SK-N-SH treated with all-trans-retinoic acid at 6 μM for 48 hours (cell line): ENCODE results near the gene GPX5.

Experiments used
- ATAC-seq: fragments of 200-7000 bp; cut with Tn5 transposase; 3 replicates; pipeline ENCODE4 v1.9.1; 2020; ENCODE audit warnings: mild to moderate bottlenecking, moderate library complexity
- BACH2 ChIP-seq: fragments of 250-450 bp; sonication (Bioruptor Pico); IDR thresholded peaks from 2 replicates; pipeline ENCODE4 v1.9.0; 2021; ENCODE audit warnings: mild to moderate bottlenecking, borderline replicate concordance
- CSDC2 ChIP-seq: fragments of 250-450 bp; sonication (Bioruptor Pico); IDR thresholded peaks from 2 replicates; pipeline ENCODE4 v1.5.0; 2020; ENCODE audit warnings: mild to moderate bottlenecking, moderate library complexity
- ESRRG ChIP-seq: fragments of 250-450 bp; sonication (Bioruptor Pico); IDR thresholded peaks from 2 replicates; pipeline ENCODE4 v1.6.1; 2021; ENCODE audit warnings: mild to moderate bottlenecking
- GLIS3 ChIP-seq: fragments of 250-450 bp; sonication (Bioruptor Pico); IDR thresholded peaks from 2 replicates; pipeline ENCODE4 v1.5.0; 2020; ENCODE audit warnings: mild to moderate bottlenecking, moderate library complexity
- ISL1 ChIP-seq: fragments of 250-450 bp; sonication (Bioruptor Pico); IDR thresholded peaks from 2 replicates; pipeline ENCODE4 v2.1.2; 2022; ENCODE audit warnings: mild to moderate bottlenecking, moderate library complexity
- OSR1 ChIP-seq: fragments of 250-450 bp; sonication (Bioruptor Pico); IDR thresholded peaks from 2 replicates; pipeline ENCODE4 v1.8.0; 2022; ENCODE audit warnings: moderate library complexity, mild to moderate bottlenecking, inconsistent platforms
- RARB ChIP-seq: fragments of 250-450 bp; sonication (Bioruptor Pico); IDR thresholded peaks from 2 replicates; pipeline ENCODE4 v1.8.0; 2021; ENCODE audit warnings: mild to moderate bottlenecking, moderate library complexity
- TCF4 ChIP-seq: fragments of 250-450 bp; sonication (Bioruptor Pico); IDR thresholded peaks from 2 replicates; pipeline ENCODE4 v1.8.0; 2021; ENCODE audit warnings: mild to moderate bottlenecking, moderate library complexity, borderline replicate concordance
- TOX ChIP-seq: fragments of 250-450 bp; sonication (Bioruptor Pico); IDR thresholded peaks from 2 replicates; pipeline ENCODE4 v1.8.0; 2021; ENCODE audit warnings: mild to moderate bottlenecking, moderate library complexity, borderline replicate concordance
- ZC3H10 ChIP-seq: fragments of 250-450 bp; sonication (Bioruptor Pico); IDR thresholded peaks from 2 replicates; pipeline ENCODE4 v1.5.1; 2021; ENCODE audit warnings: mild to moderate bottlenecking, moderate library complexity
- ZFP3 ChIP-seq: fragments of 250-450 bp; sonication (Bioruptor Pico); IDR thresholded peaks from 2 replicates; pipeline ENCODE4 v1.5.0; 2020; ENCODE audit warnings: mild to moderate bottlenecking, moderate library complexity
- ZFP30 ChIP-seq: fragments of 450-650 bp; formaldehyde crosslinking; IDR thresholded peaks from 2 replicates; pipeline ENCODE4 v1.5.0; 2022; ENCODE audit warnings: mild to moderate bottlenecking, moderate library complexity
- TF ChIP-seq, protein P1 (sequence below): fragments of 250-450 bp; sonication (Bioruptor Pico); IDR thresholded peaks from 2 replicates; pipeline ENCODE4 v1.8.0; 2021; ENCODE audit warnings: low read depth, mild to moderate bottlenecking, moderate library complexity, borderline replicate concordance
- TF ChIP-seq, protein P2 (sequence below): fragments of 250-450 bp; sonication (Bioruptor Pico); IDR thresholded peaks from 2 replicates; pipeline ENCODE4 v1.5.1; 2020; ENCODE audit warnings: low read depth, mild to moderate bottlenecking, moderate library complexity
- TF ChIP-seq, protein P3 (sequence below): fragments of 250-450 bp; sonication (Bioruptor Pico); IDR thresholded peaks from 2 replicates; pipeline ENCODE4 v1.5.0; 2020; ENCODE audit warnings: mild to moderate bottlenecking, moderate library complexity
- TF ChIP-seq, protein P4 (sequence below): fragments of 250-450 bp; sonication (Bioruptor Pico); IDR thresholded peaks from 2 replicates; pipeline ENCODE4 v1.5.1; 2021; ENCODE audit warnings: mild to moderate bottlenecking, moderate library complexity
- TF ChIP-seq, protein P5 (sequence below): fragments of 250-450 bp; sonication (Bioruptor Pico); IDR thresholded peaks from 2 replicates; pipeline ENCODE4 v1.8.0; 2020; ENCODE audit warnings: mild to moderate bottlenecking, moderate library complexity, borderline replicate concordance

The GPX5 gene

DNA sequence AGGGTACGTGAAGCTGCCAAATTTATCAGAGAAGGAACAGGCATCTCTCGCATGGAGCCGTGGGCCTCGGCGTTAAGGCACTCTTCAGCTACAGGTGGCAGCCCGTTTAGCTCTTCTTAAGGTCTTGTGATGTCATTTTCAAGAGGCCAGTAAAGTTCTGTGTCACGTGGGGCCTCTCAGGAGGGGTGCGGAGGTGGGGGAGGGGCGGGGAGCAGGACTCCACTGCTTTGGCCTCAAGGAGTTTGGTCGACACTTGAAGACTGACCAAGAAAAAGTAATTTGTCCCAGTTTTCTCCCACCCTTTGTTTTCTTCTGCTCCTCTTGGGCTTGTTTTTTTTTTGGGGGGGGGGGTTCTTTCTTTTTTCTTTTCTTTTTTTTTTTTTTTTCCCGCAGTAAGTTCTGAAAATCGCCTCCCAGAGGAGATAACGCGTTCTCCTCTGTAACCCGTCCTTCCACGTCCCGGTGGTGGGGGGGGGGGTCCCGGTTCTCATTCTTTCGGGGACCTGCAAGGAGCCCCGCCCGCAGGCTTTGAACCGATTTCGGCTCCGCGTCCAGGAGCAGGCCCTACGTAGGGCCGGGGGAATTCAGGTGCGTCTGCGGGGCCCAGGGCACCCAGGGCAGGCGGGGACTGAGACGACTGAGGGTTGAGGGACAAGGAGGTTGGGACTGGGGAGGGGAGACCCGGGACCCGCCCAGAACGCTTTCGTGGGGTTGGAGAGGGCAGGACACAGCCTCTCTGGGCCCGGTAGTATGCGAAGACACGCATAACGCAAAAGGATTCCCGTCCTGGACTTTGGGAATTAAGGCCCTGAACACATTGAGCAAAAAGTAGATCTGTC lies 36.1 kb upstream of the GPX5 start:
- no peak for TF ChIP-seq ZFP30
- no peak for TF ChIP-seq CSDC2 (CRISPR knock-in tag)
- TF ChIP-seq ZFP3 (CRISPR knock-in tag) = no peak
- TF ChIP-seq TCF4 (CRISPR knock-in tag) = no peak
- ATAC-seq = peak; percentile 91

DNA sequence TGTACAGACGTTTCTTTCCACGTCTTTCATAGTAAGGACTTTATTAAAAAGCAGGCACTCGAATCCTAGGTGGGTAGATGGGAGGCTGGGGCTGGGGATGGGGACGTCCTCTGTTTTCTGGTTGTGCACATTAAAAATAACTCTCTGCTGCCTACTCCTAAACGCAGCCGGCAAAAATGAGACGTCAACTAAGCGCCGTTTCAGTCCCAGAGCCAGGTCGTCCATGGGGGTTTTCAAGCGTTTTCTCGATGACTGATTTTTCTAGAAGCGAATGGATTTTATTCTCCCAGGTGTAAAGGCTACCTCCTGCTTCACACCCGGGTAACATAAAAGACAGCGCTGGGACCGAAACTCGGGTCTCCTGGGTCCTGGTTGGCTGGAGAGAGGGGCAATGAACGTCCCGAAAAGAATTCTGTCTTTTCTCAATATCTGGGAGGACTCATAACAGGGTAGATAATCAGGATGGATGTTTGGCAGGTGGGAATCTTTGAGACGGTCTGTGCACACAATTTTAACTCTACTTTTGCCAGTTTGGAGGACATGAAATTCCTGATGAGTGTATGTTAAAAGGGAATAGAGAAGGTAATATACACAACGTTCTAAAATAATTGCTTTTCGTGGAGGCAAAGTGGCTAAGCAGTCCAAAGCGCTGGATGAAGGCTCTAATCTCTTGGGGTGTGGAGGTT lies 35.3 kb upstream of the GPX5 start:
- peak; percentile 71 for ATAC-seq
- TF ChIP-seq ZFP3 (CRISPR knock-in tag) (no peak), CSDC2 (CRISPR knock-in tag) (no peak), ZFP30 (no peak), TOX (no peak), GLIS3 (no peak), ZC3H10 (no peak), OSR1 (CRISPR knock-in tag) (no peak), ISL1 (CRISPR knock-in tag) (no peak), RARB (no peak)
- TF ChIP-seq, protein P1, sequence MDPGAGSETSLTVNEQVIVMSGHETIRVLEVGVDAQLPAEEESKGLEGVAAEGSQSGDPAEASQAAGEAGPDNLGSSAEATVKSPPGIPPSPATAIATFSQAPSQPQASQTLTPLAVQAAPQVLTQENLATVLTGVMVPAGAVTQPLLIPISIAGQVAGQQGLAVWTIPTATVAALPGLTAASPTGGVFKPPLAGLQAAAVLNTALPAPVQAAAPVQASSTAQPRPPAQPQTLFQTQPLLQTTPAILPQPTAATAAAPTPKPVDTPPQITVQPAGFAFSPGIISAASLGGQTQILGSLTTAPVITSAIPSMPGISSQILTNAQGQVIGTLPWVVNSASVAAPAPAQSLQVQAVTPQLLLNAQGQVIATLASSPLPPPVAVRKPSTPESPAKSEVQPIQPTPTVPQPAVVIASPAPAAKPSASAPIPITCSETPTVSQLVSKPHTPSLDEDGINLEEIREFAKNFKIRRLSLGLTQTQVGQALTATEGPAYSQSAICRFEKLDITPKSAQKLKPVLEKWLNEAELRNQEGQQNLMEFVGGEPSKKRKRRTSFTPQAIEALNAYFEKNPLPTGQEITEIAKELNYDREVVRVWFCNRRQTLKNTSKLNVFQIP (CRISPR knock-in tag) = no peak
- TF ChIP-seq, protein P2, sequence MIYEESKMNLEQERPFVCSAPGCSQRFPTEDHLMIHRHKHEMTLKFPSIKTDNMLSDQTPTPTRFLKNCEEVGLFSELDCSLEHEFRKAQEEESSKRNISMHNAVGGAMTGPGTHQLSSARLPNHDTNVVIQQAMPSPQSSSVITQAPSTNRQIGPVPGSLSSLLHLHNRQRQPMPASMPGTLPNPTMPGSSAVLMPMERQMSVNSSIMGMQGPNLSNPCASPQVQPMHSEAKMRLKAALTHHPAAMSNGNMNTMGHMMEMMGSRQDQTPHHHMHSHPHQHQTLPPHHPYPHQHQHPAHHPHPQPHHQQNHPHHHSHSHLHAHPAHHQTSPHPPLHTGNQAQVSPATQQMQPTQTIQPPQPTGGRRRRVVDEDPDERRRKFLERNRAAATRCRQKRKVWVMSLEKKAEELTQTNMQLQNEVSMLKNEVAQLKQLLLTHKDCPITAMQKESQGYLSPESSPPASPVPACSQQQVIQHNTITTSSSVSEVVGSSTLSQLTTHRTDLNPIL (CRISPR knock-in tag) = no peak
- TF ChIP-seq, protein P3, sequence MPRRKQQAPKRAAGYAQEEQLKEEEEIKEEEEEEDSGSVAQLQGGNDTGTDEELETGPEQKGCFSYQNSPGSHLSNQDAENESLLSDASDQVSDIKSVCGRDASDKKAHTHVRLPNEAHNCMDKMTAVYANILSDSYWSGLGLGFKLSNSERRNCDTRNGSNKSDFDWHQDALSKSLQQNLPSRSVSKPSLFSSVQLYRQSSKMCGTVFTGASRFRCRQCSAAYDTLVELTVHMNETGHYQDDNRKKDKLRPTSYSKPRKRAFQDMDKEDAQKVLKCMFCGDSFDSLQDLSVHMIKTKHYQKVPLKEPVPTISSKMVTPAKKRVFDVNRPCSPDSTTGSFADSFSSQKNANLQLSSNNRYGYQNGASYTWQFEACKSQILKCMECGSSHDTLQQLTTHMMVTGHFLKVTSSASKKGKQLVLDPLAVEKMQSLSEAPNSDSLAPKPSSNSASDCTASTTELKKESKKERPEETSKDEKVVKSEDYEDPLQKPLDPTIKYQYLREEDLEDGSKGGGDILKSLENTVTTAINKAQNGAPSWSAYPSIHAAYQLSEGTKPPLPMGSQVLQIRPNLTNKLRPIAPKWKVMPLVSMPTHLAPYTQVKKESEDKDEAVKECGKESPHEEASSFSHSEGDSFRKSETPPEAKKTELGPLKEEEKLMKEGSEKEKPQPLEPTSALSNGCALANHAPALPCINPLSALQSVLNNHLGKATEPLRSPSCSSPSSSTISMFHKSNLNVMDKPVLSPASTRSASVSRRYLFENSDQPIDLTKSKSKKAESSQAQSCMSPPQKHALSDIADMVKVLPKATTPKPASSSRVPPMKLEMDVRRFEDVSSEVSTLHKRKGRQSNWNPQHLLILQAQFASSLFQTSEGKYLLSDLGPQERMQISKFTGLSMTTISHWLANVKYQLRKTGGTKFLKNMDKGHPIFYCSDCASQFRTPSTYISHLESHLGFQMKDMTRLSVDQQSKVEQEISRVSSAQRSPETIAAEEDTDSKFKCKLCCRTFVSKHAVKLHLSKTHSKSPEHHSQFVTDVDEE (CRISPR knock-in tag) = no peak
- TF ChIP-seq, protein P4, sequence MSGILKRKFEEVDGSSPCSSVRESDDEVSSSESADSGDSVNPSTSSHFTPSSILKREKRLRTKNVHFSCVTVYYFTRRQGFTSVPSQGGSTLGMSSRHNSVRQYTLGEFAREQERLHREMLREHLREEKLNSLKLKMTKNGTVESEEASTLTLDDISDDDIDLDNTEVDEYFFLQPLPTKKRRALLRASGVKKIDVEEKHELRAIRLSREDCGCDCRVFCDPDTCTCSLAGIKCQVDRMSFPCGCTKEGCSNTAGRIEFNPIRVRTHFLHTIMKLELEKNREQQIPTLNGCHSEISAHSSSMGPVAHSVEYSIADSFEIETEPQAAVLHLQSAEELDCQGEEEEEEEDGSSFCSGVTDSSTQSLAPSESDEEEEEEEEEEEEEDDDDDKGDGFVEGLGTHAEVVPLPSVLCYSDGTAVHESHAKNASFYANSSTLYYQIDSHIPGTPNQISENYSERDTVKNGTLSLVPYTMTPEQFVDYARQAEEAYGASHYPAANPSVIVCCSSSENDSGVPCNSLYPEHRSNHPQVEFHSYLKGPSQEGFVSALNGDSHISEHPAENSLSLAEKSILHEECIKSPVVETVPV = no peak

DNA sequence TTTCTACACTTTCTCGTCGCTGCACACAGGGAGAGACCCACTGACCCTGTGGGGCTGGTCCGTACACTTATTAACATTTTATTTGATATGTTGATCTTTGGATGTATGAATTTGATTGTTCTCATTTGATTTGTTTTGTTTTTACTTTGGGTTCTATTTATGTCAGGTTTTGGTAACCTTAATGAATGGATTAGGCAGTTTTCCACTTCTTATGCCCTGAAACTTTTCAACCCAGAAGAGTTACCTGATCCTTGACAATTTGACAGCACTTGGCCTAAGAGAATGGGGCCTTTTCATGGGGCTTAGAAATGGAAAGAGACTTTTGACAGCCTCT lies 33.7 kb upstream of the GPX5 start:
- no peak for ATAC-seq
- TF ChIP-seq ESRRG (CRISPR knock-in tag) (no peak), GLIS3 (no peak), BACH2 (CRISPR knock-in tag) (no peak)
- TF ChIP-seq, protein P1 (CRISPR knock-in tag) = no peak
- TF ChIP-seq, protein P5, sequence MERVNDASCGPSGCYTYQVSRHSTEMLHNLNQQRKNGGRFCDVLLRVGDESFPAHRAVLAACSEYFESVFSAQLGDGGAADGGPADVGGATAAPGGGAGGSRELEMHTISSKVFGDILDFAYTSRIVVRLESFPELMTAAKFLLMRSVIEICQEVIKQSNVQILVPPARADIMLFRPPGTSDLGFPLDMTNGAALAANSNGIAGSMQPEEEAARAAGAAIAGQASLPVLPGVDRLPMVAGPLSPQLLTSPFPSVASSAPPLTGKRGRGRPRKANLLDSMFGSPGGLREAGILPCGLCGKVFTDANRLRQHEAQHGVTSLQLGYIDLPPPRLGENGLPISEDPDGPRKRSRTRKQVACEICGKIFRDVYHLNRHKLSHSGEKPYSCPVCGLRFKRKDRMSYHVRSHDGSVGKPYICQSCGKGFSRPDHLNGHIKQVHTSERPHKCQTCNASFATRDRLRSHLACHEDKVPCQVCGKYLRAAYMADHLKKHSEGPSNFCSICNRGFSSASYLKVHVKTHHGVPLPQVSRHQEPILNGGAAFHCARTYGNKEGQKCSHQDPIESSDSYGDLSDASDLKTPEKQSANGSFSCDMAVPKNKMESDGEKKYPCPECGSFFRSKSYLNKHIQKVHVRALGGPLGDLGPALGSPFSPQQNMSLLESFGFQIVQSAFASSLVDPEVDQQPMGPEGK (CRISPR knock-in tag) = no peak
